Esophagus mucosa (tissue), 1 donor: ENCODE data around the gene CTAGE15. TPM values are rescaled to one million over a fixed set of nuclear protein-coding genes. Genes with fewer than 3 reads are reported as not detected.

Experiments used
- total RNA-seq: library from RNA; stranded (reverse); gene quantifications from one replicate; pipeline ENCODE4 v1.2.4, GENCODE V29; 2023
- donor health status: DM: yes; HTN: yes; CAD: no.

CTAGE15 gene
- total RNA-seq, 1 donor from 2014 or later = 1.4 TPM

Other genes with a start within 250 kb of the CTAGE15 start
- 0.44 TPM for gene FAM131B, start 209.1 kb upstream of the CTAGE15 start, total RNA-seq
- 82.3 TPM for gene ZYX, start 190.5 kb upstream of the CTAGE15 start, total RNA-seq
- gene EPHA1, start 162.9 kb upstream of the CTAGE15 start, total RNA-seq = 79.0 TPM
- gene TAS2R60, start 128.3 kb upstream of the CTAGE15 start, total RNA-seq = 0.32 TPM
- gene TAS2R41, start 93.9 kb upstream of the CTAGE15 start, total RNA-seq = not detected
- gene TCAF2, start 49.2 kb downstream of the CTAGE15 start, total RNA-seq = 9.8 TPM
- gene CTAGE6, start 185.9 kb downstream of the CTAGE15 start, total RNA-seq = 0.16 TPM